Measurements from ENCODE around the gene RAD9B. TPM values are rescaled to one million over a fixed set of nuclear protein-coding genes. Genes with fewer than 3 reads are reported as not detected.
"Not testable (repeated sequence)": the region's sequence is repeated elsewhere in the genome, so short reads cannot be mapped to it uniquely, and the experiment has no call there.

Gene RAD9B
- total RNA-seq, 1 donor from 2014 or later: 0.51 TPM

GRCh38 chr12:110538869-110539622 is 36.9 kb downstream of the RAD9B start:
- Mint-ChIP-seq H3K9me3 (no peaks in the 10 kb centered on the region), H3K27ac (no peak overlapping the region)

GRCh38 chr12:110540048-110540447 is 37.9 kb downstream of the RAD9B start:
- H3K4me3 Mint-ChIP-seq: no peak overlapping the region
- no peaks in the 10 kb centered on the region for H3K27me3 Mint-ChIP-seq (ENCODE audit: low read depth)
- H3K27ac Mint-ChIP-seq: no peak overlapping the region
- TF ChIP-seq, protein P1, sequence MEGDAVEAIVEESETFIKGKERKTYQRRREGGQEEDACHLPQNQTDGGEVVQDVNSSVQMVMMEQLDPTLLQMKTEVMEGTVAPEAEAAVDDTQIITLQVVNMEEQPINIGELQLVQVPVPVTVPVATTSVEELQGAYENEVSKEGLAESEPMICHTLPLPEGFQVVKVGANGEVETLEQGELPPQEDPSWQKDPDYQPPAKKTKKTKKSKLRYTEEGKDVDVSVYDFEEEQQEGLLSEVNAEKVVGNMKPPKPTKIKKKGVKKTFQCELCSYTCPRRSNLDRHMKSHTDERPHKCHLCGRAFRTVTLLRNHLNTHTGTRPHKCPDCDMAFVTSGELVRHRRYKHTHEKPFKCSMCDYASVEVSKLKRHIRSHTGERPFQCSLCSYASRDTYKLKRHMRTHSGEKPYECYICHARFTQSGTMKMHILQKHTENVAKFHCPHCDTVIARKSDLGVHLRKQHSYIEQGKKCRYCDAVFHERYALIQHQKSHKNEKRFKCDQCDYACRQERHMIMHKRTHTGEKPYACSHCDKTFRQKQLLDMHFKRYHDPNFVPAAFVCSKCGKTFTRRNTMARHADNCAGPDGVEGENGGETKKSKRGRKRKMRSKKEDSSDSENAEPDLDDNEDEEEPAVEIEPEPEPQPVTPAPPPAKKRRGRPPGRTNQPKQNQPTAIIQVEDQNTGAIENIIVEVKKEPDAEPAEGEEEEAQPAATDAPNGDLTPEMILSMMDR (IDR thresholded peaks at IDR 0.05; ENCODE audit: unreplicated experiment): no peak
- H3K9me3 Mint-ChIP-seq: no peaks in the 10 kb centered on the region
- H3K4me1 Mint-ChIP-seq: peaks cover 19% of the 10 kb centered on the region
- no peak for DNase-seq (ENCODE audit: low spot score in 2 of 2, unreplicated experiment in 2 of 2)
- H3K36me3 Mint-ChIP-seq: peaks cover 7% of the 10 kb centered on the region

More at GRCh38 chr12:110538869-110539622, 36.9 kb downstream of the RAD9B start:
- no peaks in the 10 kb centered on the region for H3K27me3 Mint-ChIP-seq (ENCODE audit: low read depth)
- DNase-seq (ENCODE audit: low spot score in 2 of 2, unreplicated experiment in 2 of 2): no peak
- H3K36me3 Mint-ChIP-seq: peaks cover 7% of the 10 kb centered on the region
- TF ChIP-seq, protein P1 (IDR thresholded peaks at IDR 0.05; ENCODE audit: unreplicated experiment): no peak
- peaks cover 19% of the 10 kb centered on the region for H3K4me1 Mint-ChIP-seq
- H3K4me3 Mint-ChIP-seq: no peak overlapping the region

DNA sequence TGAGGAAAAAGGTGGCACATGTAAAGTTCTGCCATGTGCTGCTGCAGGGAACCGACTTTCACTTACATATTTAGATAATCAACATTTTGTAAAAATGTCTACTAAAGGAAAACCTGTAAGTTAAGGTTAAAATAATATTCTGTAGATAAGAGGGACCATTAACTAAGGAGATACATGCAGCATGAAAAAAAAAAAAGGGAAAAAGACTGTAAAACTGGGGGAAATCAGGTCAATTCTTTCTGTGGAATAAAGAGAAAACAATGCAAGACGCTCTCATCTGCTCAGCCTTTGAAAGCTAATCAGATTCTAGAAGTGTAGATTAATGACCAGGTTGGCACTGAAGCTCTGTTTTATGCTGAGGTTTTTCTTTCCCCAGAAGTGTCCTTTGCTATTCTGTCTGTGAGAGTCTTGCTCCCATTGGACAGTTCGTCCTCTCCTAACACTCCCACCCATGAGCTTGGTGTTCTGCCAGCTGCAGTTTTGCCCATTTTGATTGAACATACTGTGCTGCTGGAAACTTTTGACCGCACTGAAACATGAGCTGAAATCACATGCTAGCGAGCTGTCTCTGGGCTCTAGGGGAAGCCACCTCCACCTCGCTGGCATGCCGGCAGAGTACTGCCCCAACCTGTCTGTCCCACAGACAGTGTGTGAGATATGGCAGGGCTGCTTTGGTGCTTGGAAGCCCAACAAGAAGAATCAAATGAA is 41.3 kb downstream of the RAD9B start:
- Mint-ChIP-seq H3K36me3 (peaks cover 7% of the 10 kb centered on the region), H3K9me3 (no peaks in the 10 kb centered on the region), H3K4me1 (peaks cover 13% of the 10 kb centered on the region), H3K27me3 (ENCODE audit: low read depth) (no peaks in the 10 kb centered on the region), H3K27ac (peak overlapping the region; percentile 89), H3K4me3 (no peak overlapping the region)
- TF ChIP-seq, protein P1 (IDR thresholded peaks at IDR 0.05; ENCODE audit: unreplicated experiment): no peak
- peak in 1 of 2 experiments; percentile 46 for DNase-seq (ENCODE audit: low spot score in 2 of 2, unreplicated experiment in 2 of 2)

GRCh38 chr12:110543965-110544364 is 41.8 kb downstream of the RAD9B start:
- TF ChIP-seq, protein P1 (IDR thresholded peaks at IDR 0.05; ENCODE audit: unreplicated experiment): no peak
- Mint-ChIP-seq H3K9me3 (no peaks in the 10 kb centered on the region), H3K27me3 (ENCODE audit: low read depth) (no peaks in the 10 kb centered on the region), H3K27ac (peak overlapping the region; percentile 89), H3K4me1 (peaks cover 13% of the 10 kb centered on the region), H3K36me3 (peaks cover 7% of the 10 kb centered on the region), H3K4me3 (no peak overlapping the region)
- DNase-seq (ENCODE audit: low spot score in 2 of 2, unreplicated experiment in 2 of 2): no peak

DNA sequence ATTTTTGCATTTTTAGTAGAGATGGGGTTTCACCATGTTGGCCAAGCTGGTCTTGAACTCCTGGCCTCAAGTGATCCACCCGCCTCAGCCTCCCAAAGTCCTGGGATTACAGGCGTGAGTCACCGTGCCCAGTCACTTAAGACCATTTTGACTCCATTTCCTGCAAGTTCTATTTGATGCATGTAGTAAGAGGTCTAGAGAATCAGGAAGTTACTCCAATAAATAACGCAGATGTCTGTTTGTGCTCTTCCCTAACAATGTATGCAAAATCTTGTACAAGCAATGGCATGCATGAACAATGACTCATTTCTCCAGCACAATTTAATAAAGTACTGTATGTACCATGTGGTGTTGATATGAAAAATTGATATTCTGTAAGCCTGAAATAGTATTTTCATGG is 43.1 kb downstream of the RAD9B start:
- DNase-seq (ENCODE audit: low spot score in 2 of 2, unreplicated experiment in 2 of 2); H3K27me3 Mint-ChIP-seq (ENCODE audit: low read depth); H3K36me3 Mint-ChIP-seq; H3K9me3 Mint-ChIP-seq; H3K27ac Mint-ChIP-seq; H3K4me3 Mint-ChIP-seq: not testable (repeated sequence)
- peaks cover 13% of the 10 kb centered on the region for H3K4me1 Mint-ChIP-seq

DNA sequence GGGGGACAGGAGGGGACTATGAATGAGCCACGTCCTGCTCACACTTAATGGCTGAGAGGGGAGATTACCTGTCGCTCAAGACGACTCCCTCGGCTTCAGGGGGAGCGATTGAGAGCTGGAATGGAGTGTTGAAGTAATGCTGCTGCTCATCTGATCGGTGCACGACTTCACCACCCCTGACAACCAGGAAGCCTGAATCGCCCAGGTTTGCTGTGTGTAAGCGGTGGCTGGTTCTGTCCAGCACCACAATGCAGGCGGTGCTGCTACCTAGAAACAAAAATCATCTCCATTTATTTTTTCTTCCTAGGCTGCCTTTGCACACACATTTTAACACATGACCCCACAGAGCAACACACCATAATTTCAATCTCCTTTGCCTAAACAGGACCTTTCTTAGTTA is 43.7 kb downstream of the RAD9B start:
- no peaks in the 10 kb centered on the region for H3K27me3 Mint-ChIP-seq (ENCODE audit: low read depth)
- H3K27ac Mint-ChIP-seq: no peak overlapping the region
- peaks cover 12% of the 10 kb centered on the region for H3K36me3 Mint-ChIP-seq
- H3K4me3 Mint-ChIP-seq: no peak overlapping the region
- TF ChIP-seq, protein P1 (IDR thresholded peaks at IDR 0.05; ENCODE audit: unreplicated experiment): no peak
- H3K4me1 Mint-ChIP-seq: peaks cover 13% of the 10 kb centered on the region
- no peaks in the 10 kb centered on the region for H3K9me3 Mint-ChIP-seq
- DNase-seq (ENCODE audit: low spot score in 2 of 2, unreplicated experiment in 2 of 2): no peak
